ENCODE measurements around the gene IL21R.
"Not testable (repeated sequence)": the region's sequence is repeated elsewhere in the genome, so short reads cannot be mapped to it uniquely, and the experiment has no call there.

IL21R gene

GRCh38 chr16:27448532-27449433 is 46.8 kb downstream of the IL21R start:
- peak; percentile 52 for DNase-seq

DNA sequence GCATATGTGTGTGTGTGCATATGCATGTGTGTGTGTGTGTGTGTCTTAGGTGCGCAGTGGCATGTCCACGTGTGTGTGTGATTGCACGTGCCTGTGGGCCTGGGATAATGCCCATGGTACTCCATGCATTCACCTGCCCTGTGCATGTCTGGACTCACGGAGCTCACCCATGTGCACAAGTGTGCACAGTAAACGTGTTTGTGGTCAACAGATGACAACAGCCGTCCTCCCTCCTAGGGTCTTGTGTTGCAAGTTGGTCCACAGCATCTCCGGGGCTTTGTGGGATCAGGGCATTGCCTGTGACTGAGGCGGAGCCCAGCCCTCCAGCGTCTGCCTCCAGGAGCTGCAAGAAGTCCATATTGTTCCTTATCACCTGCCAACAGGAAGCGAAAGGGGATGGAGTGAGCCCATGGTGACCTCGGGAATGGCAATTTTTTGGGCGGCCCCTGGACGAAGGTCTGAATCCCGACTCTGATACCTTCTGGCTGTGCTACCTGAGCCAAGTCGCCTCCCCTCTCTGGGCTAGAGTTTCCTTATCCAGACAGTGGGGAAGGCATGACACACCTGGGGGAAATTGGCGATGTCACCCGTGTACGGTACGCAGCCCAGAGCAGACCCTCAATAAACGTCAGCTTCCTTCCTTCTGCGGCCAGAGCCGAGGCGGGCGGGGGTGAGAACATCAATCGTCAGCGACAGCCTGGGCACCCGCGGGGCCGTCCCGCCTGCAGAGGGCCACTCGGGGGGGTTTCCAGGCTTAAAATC is 47.6 kb downstream of the IL21R start:
- no peak for DNase-seq

GRCh38 chr16:27450196-27450549 is 48.2 kb downstream of the IL21R start:
- DNase-seq = no peak

DNA sequence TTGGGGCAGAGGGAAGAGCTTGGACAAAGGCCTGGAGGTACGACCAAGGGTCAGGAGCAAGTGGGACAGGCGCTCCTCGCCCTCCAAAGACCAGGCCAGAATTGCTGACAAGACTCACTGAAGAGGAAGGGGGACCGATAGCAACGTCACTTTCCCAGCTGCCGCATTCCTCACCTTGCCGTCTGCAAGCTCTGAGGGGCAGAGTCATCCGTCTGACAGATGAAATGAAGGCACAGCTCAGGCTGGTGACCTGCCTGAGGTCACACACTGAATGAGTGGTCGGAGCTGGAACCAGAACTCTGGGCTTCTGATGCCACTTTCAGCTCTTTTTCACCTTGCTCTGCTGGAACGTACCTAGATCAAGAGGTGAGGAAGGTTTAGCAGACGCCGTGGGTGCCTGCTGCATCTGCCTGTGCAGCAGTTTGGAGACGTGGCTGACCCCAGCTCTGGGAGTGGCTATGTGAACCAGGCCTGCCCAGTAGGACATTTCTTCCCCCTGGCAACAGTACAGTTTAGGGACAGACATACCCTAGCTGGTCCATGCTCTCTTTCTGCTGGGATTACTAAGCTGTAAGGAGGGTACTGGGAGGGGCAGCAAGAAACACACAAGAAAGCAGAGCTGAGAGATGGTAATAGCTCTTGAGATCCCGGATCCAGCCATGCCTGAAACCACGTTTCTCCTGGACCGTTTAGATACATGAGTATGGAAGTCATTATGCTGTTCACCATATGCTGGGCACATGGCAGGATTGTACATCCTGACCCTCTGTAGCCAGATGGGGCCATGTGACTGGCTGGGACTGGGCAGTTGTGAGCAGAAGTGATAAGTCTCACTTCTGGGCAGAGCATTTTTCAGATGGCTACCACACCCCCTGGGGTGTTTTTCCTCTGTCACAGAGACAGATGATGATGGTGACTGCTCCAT is 50.9 kb downstream of the IL21R start:
- no peak for DNase-seq

DNA sequence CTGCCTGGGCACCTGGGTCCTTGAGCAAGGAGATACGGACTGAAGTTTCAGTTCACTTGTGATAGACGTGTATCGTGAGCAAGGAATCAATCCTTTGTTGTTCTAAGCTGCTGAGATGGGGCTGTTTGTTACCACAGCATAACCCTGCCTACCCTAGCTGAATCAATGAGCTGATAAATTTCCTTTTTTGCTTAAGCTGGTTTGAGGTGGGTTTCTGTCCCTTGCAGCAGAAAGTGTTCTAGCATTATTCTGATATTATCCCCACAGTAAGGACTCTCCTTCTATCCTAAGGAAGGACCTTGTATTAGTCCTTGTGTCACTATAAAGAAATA is 51.5 kb downstream of the IL21R start:
- no peak for DNase-seq

- DNase-seq = no peak
Measured at GRCh38 chr16:27455700-27456099, 53.7 kb downstream of the IL21R start.

DNA sequence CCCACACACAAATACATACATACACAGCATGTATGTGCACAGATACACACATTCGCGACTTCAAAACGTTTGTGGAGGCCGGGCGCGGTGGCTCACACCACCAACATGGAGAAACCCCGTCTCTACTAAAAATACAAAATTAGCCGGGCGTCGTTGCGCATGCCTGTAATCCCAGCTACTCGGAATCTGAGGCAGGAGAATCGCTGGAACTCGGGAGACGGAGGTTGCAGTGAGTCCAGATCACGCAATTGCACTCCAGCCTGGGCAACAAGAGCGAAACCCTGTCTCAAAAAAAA is 55.6 kb downstream of the IL21R start:
- DNase-seq = not testable (repeated sequence)

- peak; percentile 8 for DNase-seq
Measured at GRCh38 chr16:27458258-27458657, 56.3 kb downstream of the IL21R start.

DNA sequence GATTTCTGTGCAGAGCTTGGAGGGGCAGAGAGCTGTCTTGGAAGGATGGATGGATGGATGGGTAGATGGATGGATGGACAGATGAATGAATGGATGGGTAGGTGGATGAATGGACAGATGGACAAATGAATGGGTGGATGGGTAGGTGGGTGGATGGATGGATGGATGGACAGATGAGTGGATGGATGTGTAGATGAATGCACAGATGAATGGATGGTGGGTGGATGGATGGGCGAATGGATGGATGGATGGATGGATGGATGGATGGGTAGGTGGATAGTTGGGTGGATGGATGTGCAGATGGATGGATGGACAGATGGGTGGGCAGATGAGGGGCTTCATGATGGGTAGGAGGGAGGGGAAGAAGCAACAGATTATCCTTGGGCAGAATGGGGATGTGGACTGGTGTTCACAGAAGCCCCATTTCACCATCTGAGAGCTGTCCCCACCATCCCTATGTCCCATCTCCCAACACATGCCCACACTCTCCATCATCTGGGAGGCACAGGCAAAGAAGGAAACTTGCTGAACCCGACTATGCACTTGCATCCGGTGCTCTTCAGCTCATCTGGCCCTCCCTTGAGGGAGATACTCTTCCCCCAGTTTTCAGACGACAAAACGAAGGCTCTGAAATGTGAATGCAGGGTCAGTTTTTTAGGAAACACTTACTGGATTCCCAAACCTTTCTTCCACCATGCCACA is 57.2 kb downstream of the IL21R start:
- no peak for DNase-seq

GRCh38 chr16:27460213-27460612 is 58.2 kb downstream of the IL21R start:
- DNase-seq = no peak

GRCh38 chr16:27460663-27461482 is 58.9 kb downstream of the IL21R start:
- DNase-seq = no peak

- DNase-seq = no peak
Measured at GRCh38 chr16:27461483-27462171, 59.7 kb downstream of the IL21R start.

GRCh38 chr16:27462200-27462845 is 60.3 kb downstream of the IL21R start:
- no peak for DNase-seq

DNA sequence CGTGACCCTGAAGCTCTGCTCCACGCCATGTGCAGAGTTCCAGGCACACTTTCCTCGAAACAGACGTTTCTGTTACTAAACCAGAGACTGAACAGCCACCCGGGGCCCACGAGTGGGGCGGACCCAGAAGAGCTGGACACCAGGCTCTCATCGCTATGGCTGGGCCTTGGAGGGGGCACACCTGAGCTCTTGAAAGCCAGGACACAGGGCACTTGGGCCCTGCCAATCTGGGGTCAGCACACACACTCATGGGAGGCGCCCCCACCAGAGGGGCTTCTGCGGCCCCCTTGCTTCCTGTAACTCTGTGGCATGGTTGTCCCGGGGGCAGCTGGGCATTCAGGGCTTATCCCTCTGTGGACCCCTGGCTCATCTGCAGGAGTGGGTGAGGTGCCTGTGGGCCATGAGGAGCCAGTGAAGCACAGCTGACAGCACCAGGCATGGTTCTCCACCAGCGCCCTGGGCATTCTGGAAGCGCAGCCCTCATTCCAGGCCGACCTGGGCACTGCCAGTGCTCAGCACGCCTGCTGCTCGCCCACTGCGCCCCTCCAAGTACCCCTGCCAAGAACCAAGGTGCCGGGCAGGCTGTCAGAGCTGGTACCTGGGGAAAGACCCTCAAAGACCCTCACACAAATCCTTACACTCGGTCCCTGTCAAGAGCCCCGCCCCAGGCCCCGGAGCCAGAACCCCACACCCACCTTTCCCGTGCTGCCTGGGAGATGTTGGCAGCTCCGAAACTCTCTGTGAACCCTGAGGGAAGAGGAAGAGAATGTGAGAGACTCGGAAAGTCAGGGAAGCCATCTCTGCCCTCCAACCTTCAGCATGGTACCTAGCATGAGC is 61.1 kb downstream of the IL21R start:
- DNase-seq = no peak

DNA sequence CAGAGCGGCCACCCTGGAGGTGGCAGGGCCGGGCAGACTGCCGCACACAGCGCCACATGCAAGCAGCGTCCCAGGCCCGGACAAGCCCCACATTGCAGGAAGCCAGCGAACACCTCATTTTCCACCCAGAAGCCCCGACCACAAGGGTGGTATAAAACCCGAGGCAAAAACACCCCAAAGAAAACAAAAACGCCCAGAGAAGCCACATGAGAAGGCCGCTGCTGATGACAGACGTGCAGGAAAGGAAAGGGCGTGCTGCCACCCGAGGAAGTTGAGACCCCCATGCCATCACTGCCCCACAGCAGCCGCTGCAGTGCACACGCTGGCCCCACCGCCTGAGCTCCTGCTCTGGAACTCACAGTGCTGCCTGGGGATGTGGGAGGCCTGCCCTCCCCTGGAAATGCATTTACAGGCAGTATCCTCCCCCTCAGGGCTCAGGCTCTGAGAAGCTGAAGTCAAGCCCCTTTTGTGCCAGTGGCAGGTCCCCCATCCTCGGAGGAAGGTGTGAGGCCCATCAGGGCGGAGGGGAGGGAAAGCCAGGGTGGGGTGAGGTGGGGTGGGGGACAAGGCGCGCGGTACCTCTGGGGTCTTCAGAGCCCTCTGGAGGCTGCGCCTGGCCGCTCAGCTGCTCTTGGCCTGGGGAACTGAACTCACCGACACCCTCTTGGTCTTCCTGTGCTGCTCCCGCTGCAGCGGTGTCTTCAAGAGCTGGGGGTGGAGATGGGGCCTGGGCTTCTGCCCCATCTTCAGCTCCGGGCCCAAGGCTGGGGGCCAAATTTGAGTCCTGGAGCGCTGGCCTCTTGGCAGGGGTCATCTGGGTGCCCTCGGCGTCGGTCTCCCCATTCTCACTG is 62.0 kb downstream of the IL21R start:
- no peak for DNase-seq

DNA sequence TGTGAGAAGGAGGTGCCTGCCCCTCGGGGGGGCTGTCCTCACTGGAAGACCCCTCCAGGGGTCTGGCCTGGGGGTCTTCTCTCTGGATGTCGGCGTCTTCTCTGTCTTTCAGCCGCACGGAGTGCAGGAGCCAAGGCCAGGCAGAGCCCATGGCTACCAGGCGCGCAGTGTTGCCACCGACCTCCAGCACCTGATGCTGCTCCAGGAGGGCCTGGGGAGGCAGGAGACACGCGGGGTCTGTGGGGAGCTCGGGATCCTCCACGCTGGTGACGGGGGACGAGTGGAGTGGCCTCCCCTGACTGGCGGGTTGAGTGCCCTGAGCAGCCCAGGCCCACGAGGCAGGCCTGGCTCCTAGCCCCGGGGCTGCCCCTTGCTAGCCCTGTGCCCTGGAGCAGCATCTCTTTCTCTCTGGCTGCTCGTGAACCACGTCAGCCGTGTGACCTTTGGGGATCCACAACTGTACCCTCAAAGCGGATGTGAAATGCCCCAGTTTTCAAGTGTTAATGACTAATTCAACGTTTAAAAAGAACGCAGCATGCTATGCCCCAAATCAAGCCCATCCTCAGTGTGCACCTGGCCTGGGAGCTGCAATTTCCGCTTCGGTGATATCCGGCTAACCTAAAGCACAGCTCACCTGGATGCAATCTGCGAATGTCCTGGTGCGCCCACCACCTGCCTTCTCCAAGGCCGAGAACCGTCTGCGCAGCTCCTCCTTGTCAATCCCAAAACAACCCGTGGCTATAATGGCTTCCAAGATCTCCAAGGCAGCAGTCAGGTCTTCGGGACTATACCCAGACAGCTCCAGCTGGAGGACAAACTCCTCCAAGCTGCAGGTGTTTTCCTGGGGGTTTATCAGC is 62.9 kb downstream of the IL21R start:
- DNase-seq = no peak

GRCh38 chr16:27465483-27465879 is 63.5 kb downstream of the IL21R start:
- no peak for DNase-seq
